HG03097 (cell line): ENCODE measurements around the gene GPSM3.
"Not testable (repeated sequence)": the region's sequence is repeated elsewhere in the genome, so short reads cannot be mapped to it uniquely, and the experiment has no call there.

Experiments
- ATAC-seq: cut with Tn5 transposase; IDR thresholded peaks from one replicate; pipeline ENCODE4 v1.9.1; 2021; ENCODE audit not compliant: unreplicated experiment, low FRiP score

The GPSM3 gene

DNA sequence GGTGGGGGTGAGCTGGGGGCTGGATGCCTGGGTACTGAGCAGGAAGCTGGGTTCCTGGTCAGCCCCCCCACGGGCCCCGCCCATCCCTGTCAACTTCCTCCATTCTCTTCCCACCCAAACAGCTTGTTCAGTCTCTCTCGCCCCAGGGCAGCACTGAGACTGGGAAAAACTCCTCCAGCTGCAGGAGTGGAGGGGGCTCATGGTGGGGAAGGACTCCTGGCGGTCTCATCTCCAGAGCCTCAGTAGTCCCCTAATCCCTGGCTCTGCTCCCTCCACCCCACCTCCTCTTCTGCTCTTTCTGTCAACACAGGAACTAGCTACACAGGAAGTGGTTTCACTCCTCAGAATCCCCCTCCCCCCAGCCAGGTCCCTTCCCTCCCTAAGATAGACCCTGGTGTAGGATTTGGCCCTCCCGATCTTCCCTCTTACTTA is at the start of gene GPSM3:
Gene GPSM3 (minus strand): TSS at position 36 of the 432 bp plus-strand sequence. CDS start 130 bp downstream, outside the sequence.
- ATAC-seq = no peak

- no peak for ATAC-seq
Measured at GRCh38 chr6:32240686-32241085, 48.2 kb upstream of the GPSM3 start.

GRCh38 chr6:32239462-32239861 is 47.0 kb upstream of the GPSM3 start:
- no peak for ATAC-seq

DNA sequence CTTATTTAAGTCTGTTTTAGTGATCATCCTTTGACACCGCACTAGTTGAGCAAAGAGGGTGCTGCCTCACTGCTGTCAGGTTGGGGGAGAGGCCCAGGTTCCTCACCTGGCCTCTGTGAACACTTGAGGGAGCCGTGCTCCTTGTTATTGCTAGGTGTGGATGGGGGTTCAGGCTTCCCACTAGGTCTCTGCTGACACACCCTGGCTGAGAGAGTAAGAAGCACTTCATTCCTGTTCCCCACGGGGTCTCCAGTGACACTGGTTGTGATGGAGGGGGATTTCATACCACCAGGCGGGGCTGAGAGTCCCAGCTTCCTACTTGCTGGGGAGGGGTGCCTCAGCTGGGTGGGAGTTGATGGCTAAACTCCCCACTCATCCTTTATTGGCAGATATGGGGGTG is 42.5 kb upstream of the GPSM3 start:
- no peak for ATAC-seq

DNA sequence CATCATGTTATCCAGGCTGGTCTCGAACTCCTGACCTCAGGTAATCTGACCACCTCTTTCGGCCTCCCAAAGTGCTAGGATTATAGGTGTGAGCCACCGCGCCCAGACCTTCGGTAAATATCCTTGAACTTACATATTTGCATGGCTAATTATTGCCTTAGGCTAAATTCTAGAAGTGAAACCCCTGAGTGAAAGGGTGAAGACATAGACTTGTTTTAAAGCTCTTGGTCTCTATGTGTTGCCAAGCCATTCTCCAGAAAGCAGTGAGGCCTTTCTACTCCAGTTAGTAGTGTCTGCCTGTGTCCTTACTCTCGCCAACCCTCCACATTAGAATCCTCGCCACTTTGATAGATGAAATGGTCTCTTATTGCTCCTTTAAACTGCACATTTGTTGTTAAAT is 34.0 kb upstream of the GPSM3 start:
- ATAC-seq = no peak

GRCh38 chr6:32224696-32225095 is 32.3 kb upstream of the GPSM3 start:
- ATAC-seq = no peak

- ATAC-seq = no peak
Measured at GRCh38 chr6:32223258-32224235, 31.1 kb upstream of the GPSM3 start, which contains the start of gene NOTCH4. NOTCH4 (minus strand) TSS chr6:32224067; CDS start chr6:32223928, 139 bp downstream.

GRCh38 chr6:32222333-32223230 is 30.1 kb upstream of the GPSM3 start:
- ATAC-seq = no peak

DNA sequence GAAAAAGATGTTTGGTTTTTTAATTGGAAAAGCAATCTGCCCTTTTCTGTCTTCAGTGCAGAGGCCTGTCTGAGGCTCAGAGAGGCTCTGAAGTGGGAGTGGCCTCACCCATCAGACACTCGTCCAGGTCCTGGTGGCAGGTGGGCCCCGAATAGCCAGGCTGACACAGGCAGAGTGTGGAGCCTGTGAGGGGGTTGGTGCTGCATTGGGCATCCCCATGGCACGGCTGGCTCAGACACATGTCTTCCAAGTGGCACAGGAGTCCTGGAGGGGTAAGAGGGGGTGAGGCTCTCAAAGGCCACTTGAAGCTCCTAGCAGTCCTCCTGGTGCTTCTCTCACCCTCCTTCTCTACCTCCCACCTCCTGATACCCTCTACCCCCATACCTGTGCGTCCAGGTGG is 27.6 kb upstream of the GPSM3 start:
- ATAC-seq = no peak

- ATAC-seq = no peak
Measured at GRCh38 chr6:32218167-32218566, 25.7 kb upstream of the GPSM3 start.

GRCh38 chr6:32216998-32217397 is 24.6 kb upstream of the GPSM3 start:
- no peak for ATAC-seq

DNA sequence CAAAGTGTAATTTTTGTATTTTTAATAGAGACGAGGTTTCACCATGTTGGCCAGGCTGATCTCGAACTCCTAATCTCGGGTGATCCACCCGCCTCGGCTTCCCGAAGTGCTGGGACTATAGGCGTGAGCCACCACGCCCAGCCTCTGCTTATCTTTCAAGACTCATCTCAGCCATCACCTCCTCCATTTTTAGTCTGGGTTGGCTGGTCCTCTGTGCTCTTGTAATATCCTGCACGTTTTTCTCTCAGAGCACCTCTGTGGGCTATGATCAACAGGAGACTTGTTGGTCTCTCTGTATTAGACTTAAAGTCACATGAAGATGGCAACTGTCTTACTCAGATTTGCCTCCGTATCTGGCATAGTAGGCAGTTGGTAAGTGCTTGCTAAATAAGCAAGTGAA is 23.8 kb upstream of the GPSM3 start:
- ATAC-seq = no peak

GRCh38 chr6:32215617-32216016 is 23.2 kb upstream of the GPSM3 start:
- ATAC-seq = no peak

- no peak for ATAC-seq
Measured at GRCh38 chr6:32214126-32214525, 21.7 kb upstream of the GPSM3 start.

GRCh38 chr6:32213649-32214048 is 21.2 kb upstream of the GPSM3 start:
- ATAC-seq = no peak

- no peak for ATAC-seq
Measured at GRCh38 chr6:32212076-32212760, 19.8 kb upstream of the GPSM3 start.

DNA sequence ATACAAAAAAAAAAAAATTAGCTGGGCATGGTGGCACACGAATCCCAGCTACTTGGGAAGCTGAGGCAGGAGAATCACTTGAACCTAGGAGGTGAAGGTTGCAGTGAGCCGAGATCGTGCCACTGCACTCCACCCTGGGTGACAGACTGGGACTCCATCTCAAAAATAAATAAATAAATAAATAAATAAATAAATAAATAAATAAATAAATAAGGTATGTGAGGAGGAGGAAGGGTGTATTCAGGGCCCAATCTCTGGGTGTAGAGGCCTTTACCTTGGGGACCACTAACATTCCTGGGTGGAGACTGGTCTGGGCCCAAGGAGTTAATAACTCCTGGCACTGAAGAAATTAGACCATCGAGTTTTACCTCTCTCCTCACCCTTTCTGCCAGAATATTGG is 19.0 kb upstream of the GPSM3 start:
- ATAC-seq = not testable (repeated sequence)

- no peak for ATAC-seq
Measured at GRCh38 chr6:32210191-32210601, 17.8 kb upstream of the GPSM3 start.

DNA sequence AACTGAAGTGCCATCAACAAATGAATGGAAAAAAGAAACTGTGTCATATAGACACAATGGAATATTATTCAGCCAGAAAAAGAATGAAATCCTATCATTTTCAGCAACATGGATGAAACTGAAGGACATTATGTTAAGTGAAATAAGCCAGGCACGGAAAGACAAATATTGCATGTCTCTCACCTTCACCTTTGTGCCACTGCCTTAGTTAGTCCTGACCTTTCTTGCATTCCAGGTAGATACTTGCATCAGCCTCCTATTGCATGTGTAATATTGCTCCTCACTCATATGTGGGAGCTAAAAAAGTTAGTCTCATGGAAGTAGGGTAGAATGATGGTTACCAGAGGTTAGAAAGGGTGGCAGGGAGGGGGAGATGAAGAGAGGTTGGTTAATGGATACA is 16.6 kb upstream of the GPSM3 start:
- ATAC-seq = no peak

GRCh38 chr6:32204268-32204715 is 11.8 kb upstream of the GPSM3 start:
- no peak for ATAC-seq
